ENCODE measurements around the gene ELMO3.

ELMO3 gene, protein sequence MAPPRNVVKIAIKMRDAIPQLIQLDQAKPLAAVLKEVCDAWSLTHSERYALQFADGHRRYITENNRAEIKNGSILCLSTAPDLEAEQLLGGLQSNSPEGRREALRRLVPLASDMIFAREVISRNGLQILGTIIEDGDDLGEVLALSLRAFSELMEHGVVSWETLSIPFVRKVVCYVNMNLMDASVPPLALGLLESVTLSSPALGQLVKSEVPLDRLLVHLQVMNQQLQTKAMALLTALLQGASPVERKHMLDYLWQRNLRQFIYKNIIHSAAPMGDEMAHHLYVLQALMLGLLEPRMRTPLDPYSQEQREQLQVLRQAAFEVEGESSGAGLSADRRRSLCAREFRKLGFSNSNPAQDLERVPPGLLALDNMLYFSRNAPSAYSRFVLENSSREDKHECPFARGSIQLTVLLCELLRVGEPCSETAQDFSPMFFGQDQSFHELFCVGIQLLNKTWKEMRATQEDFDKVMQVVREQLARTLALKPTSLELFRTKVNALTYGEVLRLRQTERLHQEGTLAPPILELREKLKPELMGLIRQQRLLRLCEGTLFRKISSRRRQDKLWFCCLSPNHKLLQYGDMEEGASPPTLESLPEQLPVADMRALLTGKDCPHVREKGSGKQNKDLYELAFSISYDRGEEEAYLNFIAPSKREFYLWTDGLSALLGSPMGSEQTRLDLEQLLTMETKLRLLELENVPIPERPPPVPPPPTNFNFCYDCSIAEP

DNA sequence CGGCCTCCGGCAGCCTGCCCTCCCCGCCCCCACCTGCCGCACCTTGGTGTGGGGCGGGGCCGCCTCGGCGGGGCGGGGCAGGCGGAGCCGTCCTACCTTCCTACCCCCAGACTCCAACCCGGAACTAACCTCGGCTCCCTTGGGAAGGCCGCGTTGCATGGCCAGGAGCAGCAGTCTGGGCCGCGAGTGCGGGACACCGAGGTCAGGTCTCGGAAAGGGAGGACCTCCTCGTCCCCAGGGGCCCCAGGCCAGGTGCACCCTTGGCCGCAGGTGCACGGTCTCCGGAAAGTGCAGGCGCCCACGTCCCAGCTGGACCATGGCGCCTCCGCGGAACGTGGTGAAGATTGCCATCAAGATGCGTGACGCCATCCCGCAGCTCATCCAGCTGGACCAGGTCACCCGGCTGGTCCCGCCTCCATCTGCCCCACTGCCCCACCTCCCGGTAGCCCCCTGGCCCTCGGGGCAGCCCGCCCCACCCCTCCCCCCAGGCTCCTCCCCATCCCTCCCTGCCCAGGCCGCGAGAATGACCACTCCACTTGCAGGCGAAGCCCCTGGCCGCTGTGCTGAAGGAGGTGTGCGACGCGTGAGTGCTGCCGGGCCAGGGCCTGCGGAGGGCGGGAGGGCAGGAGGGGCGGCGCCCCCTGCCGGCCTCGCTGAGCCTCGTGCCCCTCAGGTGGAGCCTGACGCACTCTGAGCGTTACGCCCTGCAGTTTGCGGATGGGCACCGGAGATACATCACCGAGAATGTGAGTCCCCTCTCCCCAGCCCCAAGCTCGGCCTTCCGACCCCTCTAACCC, at the start of gene ELMO3:
Gene ELMO3 (plus strand): TSS at position 121 of the 797 bp plus-strand sequence. CDS start 196 bp downstream, at position 317.
- no peak for DNase-seq

DNA sequence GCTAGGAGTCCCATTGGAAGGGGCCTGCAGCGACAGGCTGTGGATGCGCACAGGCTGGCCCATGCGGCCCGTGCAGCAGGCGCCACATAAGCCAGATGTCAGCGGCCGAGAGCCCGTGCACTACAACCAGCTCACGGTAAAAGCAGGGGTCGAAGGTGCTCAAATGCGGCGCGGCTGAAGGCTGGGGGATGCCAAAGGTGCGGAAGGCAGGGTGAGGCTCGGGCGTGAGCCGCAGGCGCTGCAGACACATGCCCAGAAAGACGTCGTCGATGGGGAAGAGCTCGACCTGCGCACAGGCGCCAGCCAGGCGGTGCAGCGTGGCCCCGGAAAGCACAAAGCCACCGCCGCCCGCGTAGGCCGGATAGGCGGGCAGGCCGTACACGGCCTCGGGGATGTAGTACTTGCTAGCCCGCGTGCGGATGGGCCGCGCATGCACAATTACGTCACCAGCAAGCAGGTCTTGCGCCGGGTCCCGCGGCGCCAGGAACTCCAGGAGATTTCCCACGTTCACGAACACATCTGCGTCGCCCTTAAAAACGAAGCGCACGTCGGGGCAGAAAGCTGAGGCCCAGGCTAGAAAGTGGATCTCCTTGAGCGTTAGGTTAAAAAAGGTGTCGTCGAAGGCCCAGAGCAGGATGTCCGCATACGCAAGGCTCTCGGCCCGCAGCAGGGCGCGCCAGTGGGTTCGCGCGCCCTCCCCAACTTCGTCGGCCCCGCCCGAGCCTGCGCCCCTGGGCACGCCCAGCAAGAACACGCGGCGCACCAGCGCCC, 49.5 kb upstream of the ELMO3 start:
- DNase-seq: no peak

DNA sequence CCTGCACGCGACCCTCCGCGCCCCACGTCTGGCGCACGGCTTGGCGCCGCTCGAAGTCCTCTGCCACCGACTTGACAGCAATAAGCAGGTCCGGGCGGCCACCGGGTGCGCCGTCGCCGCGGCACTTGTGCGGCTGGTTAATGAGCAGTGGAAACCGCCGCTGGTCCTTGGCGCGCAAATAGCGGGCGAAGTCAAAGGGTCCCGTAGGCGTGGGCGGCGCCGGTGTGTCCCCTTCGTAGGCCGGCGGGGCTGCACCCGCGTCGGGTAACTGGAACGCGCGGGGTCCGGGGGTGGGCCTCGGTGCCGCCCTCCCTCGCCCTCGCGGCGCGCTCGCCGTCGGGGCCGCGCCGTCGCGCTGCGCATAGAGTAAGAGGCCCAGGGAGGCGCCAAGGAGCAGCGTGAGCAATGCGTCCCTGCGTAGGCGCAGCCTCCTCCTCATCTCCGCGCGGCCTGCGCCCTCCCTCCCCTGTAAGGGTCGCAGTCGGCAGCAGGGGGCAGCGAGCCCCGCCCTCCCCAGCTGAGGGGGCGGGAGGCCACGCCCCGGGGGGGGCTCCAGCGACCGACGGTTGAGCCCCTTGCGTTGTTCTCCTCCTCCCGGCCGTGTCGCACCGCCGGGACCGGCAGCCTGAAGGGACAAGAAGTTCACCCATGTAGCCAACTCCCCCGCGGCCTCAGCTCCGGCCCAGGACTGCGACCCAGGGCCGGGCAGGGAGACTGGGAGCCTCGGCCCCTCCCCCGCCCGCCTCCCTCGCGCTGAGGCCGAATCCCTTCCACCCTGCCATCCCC, 48.7 kb upstream of the ELMO3 start:
- DNase-seq: no peak

DNA sequence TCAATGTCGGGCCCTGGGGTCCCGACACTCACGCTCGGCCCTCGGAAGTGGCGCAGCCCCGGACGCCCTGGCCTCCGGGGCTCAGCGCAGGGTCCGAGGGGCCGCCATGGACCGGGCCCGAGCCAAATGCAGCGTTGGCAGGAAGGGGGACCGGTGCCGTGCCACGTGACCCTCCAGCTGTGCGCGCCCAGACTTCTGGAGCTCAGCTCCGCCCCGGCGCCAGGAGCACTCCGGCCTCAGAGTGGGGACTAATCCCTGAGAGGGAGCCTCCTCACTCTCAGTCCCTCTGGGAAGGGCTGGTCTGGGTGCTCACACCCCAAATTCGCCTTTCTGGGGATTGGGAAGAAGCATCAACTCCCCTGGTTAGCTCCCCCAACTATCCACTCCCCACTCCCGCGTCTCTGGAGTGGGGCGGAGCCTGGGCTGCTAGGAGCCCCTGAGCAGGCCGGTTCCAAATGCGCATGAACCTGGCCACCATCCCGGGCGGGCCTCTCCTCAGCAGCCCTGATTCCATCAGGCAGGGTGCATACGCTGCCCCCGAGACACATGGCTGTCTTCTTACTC, 48.0 kb upstream of the ELMO3 start, which contains the start of gene B3GNT9:
Gene B3GNT9 (minus strand): TSS at position 166 of the 564 bp plus-strand sequence. CDS start 513 bp downstream, outside the sequence.
- peak; percentile 7 for DNase-seq

DNA sequence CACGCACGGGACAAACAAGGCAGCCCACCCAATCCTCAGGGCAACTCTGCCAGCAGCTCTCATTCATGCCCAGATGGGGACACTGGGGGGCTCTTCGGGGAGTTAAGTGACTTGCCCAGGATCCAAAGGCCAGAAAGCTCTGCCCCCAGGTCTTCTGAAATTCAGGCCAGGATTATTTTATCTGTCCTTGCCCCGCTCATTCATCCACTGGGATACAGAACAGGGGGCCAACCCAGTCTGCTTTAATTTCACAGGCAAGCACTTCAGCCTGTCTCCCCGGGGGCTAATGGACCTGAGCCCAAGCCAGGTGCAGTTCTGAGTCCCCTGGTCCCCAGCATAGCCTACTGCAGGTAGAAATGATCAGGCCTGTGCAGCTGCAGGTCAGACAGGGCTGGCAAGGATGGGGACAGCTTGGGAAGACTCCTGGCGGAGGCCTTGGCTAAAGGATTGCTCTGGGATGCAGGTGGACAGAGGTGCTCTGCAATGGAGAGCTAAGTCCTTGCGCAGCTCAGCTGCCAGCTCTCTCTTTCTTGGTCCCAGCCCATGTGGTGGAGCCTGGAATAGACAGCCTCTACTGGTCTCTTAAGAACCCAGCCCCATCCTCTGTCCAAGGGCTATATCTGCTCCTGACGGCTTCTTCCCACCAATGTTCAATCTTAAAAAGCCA, 47.4 kb upstream of the ELMO3 start:
- no peak for DNase-seq

DNA sequence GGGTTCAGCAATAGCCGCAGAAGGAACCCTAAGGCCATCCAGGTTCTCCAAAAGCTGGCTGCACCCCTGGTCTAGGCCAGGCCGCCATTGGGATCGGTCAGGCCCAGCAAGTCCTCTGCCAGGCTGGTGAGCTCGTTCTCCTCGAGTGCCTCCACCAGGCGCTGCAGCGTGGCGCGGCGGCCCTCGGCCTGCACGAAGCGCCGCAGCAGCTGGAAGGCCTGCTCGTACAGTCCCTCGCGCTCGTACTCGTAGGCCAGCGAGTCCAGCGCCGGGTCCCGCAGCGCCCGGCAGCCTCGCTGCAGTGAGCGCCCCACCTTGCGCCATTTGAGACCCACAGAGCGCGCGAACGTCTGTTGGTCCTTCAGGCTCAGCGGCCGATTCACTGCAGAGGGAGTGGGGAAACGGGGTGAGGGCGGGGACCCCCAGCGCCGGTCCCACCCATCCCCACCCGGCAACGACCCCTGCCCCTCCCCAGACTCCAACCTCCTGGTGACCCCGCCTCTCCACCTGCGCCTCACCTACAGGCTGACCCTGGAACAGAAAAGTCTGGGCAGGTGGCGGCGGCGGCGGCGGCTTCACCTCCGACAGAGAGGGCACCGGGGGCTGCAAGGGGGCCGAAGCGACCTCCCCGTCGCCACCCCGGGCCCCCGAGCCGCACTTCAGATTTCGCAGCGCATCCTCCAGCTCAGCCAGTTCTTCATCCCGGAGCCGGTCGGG, 44.2 kb upstream of the ELMO3 start:
- no peak for DNase-seq

DNA sequence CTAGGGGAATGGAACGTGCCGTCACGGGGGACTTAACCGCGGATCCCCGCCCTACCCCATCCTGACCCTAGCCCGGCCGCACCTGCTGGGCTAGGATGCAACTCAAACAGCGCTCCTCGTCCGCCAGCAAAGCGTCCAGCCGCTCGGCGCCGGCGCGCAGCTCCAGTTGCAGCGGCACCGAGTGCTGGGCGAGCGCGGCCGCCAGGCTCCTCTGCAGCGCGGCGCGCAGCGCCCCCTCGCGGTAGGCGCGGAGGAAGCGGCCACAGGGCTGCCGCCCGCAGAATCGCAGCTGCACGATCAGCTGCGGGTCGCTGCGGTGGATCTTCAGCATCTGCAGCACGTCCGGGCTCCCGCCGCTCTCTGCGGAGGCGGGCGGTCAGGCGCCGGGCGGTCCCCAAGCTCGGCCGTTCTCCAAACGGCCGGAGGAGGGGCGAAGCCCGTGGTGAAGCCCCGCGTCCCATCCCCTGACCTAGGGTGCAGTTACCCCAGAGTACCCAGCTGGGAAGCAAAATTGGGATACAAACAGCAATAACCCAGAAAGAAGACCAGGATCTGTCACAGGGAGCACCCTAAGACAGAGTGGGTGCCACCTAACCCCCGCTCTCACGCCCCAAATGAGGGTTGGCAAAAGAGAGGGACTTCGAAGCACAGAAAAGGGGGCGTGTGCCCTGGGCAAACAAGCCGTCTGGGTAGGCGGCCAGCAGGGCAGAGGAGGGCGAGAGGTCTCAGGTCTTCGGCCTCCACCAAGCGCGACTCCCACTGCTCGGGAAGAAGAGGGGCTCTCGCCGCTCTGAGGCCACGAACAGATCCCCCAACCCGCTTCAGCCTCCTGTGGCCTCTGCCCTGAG, 43.4 kb upstream of the ELMO3 start:
- DNase-seq: peak; percentile 45

DNA sequence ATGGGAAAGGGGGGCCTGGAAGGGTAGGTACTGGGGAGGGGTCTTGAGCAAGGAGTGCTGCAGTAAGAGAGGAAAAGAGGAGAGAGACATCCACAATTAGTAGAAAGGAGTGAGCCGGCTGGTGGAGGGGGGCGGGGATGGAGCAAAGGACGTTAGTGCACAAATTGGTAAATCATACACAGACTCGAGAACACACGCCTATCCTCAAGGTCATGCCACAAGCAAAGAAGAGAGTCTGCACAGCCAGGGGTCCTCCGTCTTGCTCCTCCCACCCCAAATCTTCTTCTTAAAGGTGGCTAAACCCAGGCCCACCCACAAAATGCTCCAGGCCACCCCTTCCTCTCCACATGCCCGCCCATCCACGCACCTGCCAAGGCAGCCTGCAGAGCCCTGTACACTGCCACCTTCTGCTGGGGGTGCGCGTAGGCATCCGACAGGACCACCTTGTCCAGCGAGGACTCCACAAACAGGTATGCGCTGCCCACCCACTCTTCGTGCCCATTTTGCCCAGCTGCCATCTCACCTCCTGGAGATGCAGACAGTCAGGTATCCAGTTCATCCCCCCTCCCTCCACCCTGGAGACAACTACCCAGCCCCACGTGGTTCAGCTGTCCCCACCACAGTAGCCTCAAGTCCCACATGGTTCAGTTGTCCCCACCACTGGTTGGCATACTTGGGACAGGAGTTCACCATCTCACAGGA, 42.6 kb upstream of the ELMO3 start:
- DNase-seq: no peak

DNA sequence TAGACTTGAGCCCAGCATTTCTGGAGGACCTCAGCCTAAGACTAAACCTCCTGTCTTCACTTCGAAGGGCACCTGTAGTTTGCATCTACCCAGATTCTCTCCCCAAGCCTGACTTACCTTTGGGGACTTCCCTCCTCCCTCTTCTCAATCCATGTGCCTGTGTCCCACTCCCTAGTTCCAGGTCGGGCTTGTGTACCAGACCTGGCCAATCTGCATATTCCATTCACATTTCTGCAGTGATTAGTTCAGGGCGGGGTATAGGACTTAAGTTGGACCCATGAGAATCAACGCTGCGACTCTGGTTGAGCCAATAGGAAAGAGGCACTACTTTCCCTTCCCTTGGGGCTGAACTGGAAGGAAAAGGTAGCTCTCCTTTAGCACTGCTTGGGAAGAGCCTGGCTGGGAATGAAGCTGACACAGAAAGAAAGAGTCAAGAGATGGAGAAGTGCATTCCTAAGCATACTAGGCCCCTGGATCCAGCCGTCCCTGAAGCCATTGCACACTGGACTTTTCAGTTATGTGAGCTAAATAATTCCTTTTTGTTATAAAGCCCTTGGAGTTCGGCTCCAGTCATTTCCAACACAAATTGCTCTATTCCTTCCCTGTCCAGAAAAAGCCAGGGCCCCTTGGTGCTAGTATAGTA, 41.7 kb upstream of the ELMO3 start:
- DNase-seq: no peak

DNA sequence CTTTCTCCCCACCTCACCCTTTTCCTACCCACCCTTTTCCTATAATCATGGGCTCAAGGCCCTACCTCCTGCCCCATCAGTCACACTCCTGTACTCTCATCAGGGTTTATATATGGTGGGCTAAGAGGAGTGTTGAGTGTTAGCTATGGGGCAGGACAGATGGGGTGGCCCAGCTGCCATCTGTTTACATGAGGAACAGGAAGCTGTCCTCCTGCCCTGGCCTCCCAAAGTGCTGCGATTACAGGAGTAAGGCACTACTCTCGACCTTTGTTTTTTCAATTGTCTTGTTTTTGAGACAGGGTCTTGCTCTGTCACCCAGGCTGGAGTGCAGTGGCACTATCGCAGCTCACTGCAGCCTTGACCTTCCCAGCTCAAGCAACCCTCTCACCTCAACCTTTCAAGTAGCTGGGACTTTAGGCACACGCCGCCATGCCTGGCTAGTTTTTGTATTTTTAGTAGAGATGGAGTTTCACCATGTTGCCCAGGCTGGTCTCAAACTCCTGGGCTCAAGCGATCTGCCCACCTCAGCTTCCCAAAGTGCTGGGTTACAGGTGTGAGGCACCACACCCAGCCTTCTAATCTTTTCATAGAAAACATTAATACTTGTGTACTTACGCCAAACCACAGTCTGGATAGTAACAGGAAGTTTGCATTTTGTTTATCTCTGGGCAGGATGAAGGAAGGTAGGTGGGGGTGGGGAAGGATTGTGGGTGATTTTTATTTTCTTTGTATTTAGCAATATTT, 40.9 kb upstream of the ELMO3 start:
- DNase-seq: no peak

DNA sequence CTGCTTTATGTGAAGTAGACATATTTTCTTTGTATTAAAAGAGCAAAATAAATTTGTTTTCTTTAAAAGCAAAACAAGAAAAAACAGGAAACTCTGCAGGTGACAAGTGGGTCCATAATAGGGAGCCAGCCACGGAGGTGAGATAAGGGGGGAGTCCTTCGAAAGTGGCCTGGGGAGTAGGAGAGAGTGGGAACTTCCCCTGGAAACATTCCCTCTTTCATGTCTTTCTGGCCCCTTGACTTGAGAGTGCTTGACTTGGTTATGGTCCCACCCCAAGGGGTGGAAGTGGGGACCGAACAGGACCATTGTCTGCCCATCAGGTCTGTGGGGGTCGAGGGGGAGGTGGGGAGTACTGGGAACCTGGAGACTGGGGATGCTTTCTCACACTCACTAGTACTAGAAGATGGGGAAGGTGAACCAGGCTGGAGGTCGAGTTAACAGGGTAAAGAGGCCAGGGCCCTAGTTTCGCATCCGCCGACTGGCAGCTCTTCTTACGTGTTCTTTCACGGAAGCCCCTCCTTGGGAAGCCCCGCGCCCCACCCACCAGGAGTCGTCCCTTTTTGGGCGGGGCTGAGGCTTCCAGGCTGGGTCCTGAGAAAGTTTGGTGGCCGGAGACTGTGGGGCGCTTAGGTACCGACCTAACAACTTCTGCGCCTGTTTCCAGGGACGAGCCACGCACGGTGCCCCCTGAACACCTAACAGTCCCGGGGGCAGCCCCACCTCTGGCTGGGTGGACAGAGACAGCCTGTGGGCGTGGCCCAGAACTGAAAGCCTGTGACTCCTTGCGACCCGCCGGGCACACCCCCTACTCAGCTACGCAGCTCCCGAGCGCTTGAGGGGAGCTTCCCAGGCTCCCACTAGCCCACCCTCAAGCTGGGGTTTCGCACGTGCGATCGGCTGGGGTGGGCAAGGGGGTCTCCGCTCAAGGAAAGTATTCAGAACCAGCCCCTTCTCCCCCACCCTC, 40.0 kb upstream of the ELMO3 start:
- peak; percentile 55 for DNase-seq

DNA sequence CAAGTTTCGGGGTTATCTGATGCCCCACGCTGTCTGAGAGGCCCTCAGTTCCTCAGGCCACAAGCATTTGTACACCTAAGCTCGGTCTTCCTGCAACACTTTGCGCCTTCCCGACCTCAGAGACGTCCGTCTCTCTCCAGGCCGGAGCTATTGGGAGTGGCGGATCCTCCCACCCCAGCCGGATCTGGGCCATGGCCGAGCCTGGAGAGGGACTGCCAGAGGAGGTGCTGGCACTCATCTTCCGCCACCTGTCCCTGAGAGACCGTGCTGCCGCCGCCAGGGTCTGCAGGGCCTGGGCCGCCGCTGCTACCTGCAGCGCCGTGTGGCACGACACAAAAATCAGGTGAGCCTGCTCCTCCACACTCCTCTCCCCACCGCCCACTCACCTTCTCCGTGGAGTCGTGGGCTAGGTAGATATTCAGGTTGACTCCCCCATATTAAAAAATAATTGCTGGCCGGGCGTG, 37.3 kb upstream of the ELMO3 start:
- no peak for DNase-seq

DNA sequence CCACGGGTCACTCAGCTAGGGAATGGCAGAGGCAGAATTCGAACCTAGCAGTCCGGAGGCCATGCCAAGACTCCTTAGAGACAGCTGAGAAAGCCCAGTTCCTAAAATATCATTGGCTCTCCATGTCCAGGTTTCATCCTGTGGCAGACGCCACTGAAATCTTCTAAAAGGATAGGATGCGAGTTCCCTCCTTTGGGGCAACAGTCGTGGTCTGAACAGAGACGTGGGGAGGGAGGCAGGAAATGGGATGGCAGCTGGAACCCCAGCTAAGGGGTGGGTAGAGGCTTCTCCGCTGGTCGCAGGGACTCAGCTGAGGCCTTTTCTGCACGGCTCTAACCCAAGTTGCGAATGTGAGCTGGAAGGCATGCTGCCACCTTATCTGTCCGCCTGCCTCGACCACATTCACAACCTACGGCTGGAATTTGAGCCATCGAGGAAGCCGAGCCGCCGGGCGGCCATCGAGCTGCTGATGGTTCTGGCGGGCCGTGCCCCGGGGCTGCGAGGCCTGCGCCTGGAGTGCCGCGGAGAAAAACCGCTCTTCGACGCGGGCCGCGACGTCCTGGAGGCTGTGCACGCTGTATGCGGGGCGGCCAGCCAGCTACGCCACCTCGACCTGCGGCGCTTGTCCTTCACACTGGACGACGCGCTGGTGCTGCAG, 36.3 kb upstream of the ELMO3 start:
- no peak for DNase-seq

DNA sequence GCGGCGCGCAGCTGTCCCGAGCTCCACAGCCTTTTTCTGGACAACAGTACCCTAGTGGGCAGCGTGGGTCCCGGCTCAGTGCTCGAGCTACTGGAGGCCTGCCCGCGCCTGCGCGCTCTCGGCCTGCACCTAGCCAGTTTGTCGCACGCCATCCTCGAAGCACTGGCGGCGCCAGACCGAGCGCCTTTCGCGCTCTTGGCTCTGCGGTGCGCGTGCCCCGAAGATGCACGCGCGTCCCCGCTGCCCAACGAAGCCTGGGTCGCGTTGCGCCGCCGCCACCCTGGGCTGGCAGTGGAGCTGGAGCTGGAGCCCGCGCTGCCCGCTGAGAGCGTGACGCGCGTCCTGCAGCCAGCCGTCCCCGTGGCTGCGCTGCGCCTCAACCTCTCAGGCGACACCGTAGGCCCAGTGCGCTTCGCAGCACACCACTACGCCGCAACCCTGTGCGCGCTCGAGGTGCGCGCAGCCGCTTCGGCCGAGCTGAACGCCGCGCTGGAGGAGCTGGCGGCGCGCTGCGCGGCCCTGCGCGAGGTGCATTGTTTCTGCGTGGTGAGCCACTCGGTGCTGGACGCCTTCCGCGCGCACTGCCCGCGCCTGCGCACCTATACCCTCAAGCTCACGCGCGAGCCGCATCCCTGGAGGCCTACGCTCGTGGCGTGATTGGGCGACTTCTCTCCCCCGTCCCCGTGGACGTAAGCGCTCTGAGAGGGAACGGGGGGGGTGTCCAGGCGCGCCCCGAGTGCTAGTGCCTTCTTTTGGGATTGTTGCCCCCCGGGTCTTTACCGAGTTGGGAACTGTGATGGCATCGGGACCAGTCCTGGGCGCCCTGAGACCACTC, 35.5 kb upstream of the ELMO3 start:
- no peak for DNase-seq

Data from MV-4-11 (cell line).